GM12878 (cell line): Measurements from ENCODE around the gene UAP1L1. TPM values are rescaled to one million over a fixed set of nuclear protein-coding genes. Genes with fewer than 3 reads are reported as not detected.

Experiments
- ATF3 ChIP-seq: IDR thresholded peaks from 2 replicates; pipeline ENCODE4 v1.6.1; 2011; ENCODE audit warnings: low read depth, mild to moderate bottlenecking, low read length, moderate library complexity, borderline replicate concordance; ENCODE audit errors: extremely low read depth
- ELK1 ChIP-seq: IDR thresholded peaks from 2 replicates; pipeline ENCODE4 v1.6.1; 2012; ENCODE audit warnings: low read depth, low read length, improper control_type of control experiment
- FOS ChIP-seq: IDR thresholded peaks from 3 replicates; pipeline ENCODE4 v1.6.1; 2011; ENCODE audit warnings: borderline replicate concordance; ENCODE audit not compliant: insufficient read length; ENCODE audit errors: extremely low read depth
- IKZF1 ChIP-seq: fragments of 450-650 bp; conservative IDR thresholded peaks from 2 replicates; pipeline ENCODE4 v1.6.1; 2017; ENCODE audit warnings: antibody characterized with exemption, mild to moderate bottlenecking
- LARP7 ChIP-seq: fragments of 450-650 bp; IDR thresholded peaks from 2 replicates; pipeline ENCODE4 v1.6.1; 2017; ENCODE audit warnings: mild to moderate bottlenecking
- MAX ChIP-seq: IDR thresholded peaks from 2 replicates; pipeline ENCODE4 v1.6.1; 2012; ENCODE audit warnings: low read depth, low read length, improper control_type of control experiment
- MEF2B ChIP-seq: fragments of 450-650 bp; IDR thresholded peaks from 2 replicates; pipeline ENCODE4 v1.6.1; 2018; ENCODE audit warnings: mild to moderate bottlenecking, moderate library complexity; ENCODE audit not compliant: partially characterized antibody, poor library complexity, severe bottlenecking
- NR2C1 ChIP-seq: fragments of 450-650 bp; IDR thresholded peaks from 2 replicates; pipeline ENCODE4 v1.6.1; 2017; ENCODE audit warnings: antibody characterized with exemption, mild to moderate bottlenecking, moderate library complexity
- NR2C2 ChIP-seq: IDR thresholded peaks from 2 replicates; pipeline ENCODE4 v1.6.1; 2011; ENCODE audit warnings: borderline replicate concordance, low read depth; ENCODE audit not compliant: control insufficient read depth, insufficient read length
- POU2F2 ChIP-seq: IDR thresholded peaks from 3 replicates; pipeline ENCODE4 v1.6.1; 2011; ENCODE audit warnings: low read depth, mild to moderate bottlenecking, low read length, borderline replicate concordance
- RAD21 ChIP-seq: IDR thresholded peaks from 2 replicates; pipeline ENCODE4 v1.6.1; 2011; ENCODE audit warnings: mild to moderate bottlenecking, low read depth, low read length, moderate library complexity; ENCODE audit not compliant: insufficient read depth
- RCOR1 ChIP-seq: conservative IDR thresholded peaks from 2 replicates; pipeline ENCODE4 v1.6.1; 2012; ENCODE audit warnings: low read depth, low read length, improper control_type of control experiment
- REST ChIP-seq: IDR thresholded peaks from 2 replicates; pipeline ENCODE4 v1.6.1; 2012; ENCODE audit warnings: mild to moderate bottlenecking, low read depth, low read length
- RFX5 ChIP-seq: IDR thresholded peaks from 2 replicates; pipeline ENCODE4 v1.6.1; 2011; ENCODE audit warnings: low read depth, low read length, improper control_type of control experiment
- TARDBP ChIP-seq: IDR thresholded peaks from 2 replicates; pipeline ENCODE4 v1.6.1; 2016; ENCODE audit warnings: borderline replicate concordance
- USF1 ChIP-seq: IDR thresholded peaks from 2 replicates; pipeline ENCODE4 v1.6.1; 2011; ENCODE audit warnings: borderline replicate concordance, low read depth, mild to moderate bottlenecking, moderate library complexity, mixed read lengths, low read length; ENCODE audit not compliant: insufficient read depth; ENCODE audit errors: extremely low read length
- ZBED1 ChIP-seq: IDR thresholded peaks from 2 replicates; pipeline ENCODE4 v1.6.1; 2016; ENCODE audit warnings: borderline replicate concordance
- polyA plus RNA-seq, 11 experiments: library from polyadenylated mRNA; depleted of rRNA in 4 of 11; unstranded in 6 of 11; stranded (reverse) in 5 of 11; fragments of >200 nt; fragmentation: Nextera tagmentation in 4 of 11; fragmentation: Illumina TruSeq in 1 of 11; extraction: Ambion mirVana in 4 of 11; extraction: Trizol in 1 of 11; gene quantifications; 1 replicate in 1 of 11; 2 replicates in 10 of 11; pipeline versions ENCODE4 v1.2.1 to v1.2.3, GENCODE V29; 2011 to 2016; ENCODE audit warnings: inconsistent platforms in 2 of 11, missing spikeins in 2 of 11, low read depth in 1 of 11
- total RNA-seq, 4 experiments: library from RNA; depleted of rRNA in 3 of 4; stranded (reverse); fragments of >200 nt in 3 of 4; fragmentation: Illumina TruSeq in 1 of 4; extraction: Trizol in 1 of 4; gene quantifications; 2 replicates each; pipeline versions ENCODE4 v1.2.1 to v1.2.3, GENCODE V29; 2013 to 2021

The UAP1L1 gene
- total and polyA plus RNA-seq, 10 of the 15 experiments (the other 5 are each of a cell fraction or from before 2014, with no cell fraction given) = 0.29 to 15.7 (median 5.8) TPM

GRCh38 chr9:137129456-137130175 lies 52.3 kb downstream of the UAP1L1 start (continued):
- TF ChIP-seq REST = no peak
- no peak for TF ChIP-seq USF1
- no peak for TF ChIP-seq ATF3
- TF ChIP-seq MAX = peak; percentile 83; the same call in 1 of the 2 replicates
- TF ChIP-seq RFX5 = 0 out of 2 replicates have a peak, but pooled peaks have one; percentile 33
- no peak for TF ChIP-seq FOS
- peak; percentile 83 for TF ChIP-seq IKZF1
- no peak for TF ChIP-seq ZBED1
- no peak for TF ChIP-seq NR2C2
- no peak for TF ChIP-seq RCOR1
- no peak for TF ChIP-seq RAD21
- TF ChIP-seq MEF2B = peak; percentile 25
- no peak for TF ChIP-seq TARDBP
- TF ChIP-seq LARP7 = peak; percentile 88
- no peak for TF ChIP-seq NR2C1
- TF ChIP-seq ELK1 = no peak
- TF ChIP-seq POU2F2 = peak; percentile 67; the same call in 1 of the 3 replicates
